GM23338 (cell line): ENCODE measurements around the gene GRK5. TPM values are rescaled to one million over a fixed set of nuclear protein-coding genes. Genes with fewer than 3 reads are reported as not detected.

Experiments
- ATAC-seq: fragments of 200-7000 bp; cut with Tn5 transposase; 3 replicates; pipeline ENCODE4 v1.9.1; 2020
- DNase-seq: peaks from one replicate; pipeline ENCODE4 v3.0.0-alpha.2; 2015; ENCODE audit warnings: low spot score
- H2AFZ ChIP-seq: fragments of 200-600 bp; sonication (generic); 2 replicates; pipeline ENCODE4 v1.8.0; 2016; ENCODE audit warnings: antibody characterized with exemption, mild to moderate bottlenecking, moderate library complexity
- H3F3A ChIP-seq: fragments of 200-600 bp; sonication (generic); replicated peaks from 2 replicates; pipeline ENCODE4 v1.8.0; 2017; ENCODE audit warnings: antibody characterized with exemption, mixed run types, low read depth
- H3K27ac ChIP-seq: fragments of 200-600 bp; sonication (generic); 2 replicates; pipeline ENCODE4 v1.6.1; 2016; ENCODE audit warnings: low read depth
- H3K27me3 ChIP-seq: fragments of 200-600 bp; sonication (generic); 2 replicates; pipeline ENCODE4 v1.8.0; 2016; ENCODE audit warnings: mild to moderate bottlenecking, mixed run types, moderate library complexity; ENCODE audit not compliant: insufficient read depth
- H3K36me3 ChIP-seq: fragments of 200-600 bp; sonication (generic); 2 replicates; pipeline ENCODE4 v1.8.0; 2016; ENCODE audit warnings: mild to moderate bottlenecking; ENCODE audit not compliant: insufficient read depth
- H3K4me1 ChIP-seq: fragments of 200-600 bp; sonication (generic); 2 replicates; pipeline ENCODE4 v1.8.0; 2016; ENCODE audit warnings: mild to moderate bottlenecking, moderate library complexity; ENCODE audit not compliant: insufficient read depth
- H3K4me2 ChIP-seq: fragments of 200-600 bp; sonication (generic); 2 replicates; pipeline ENCODE4 v1.7.1; 2017; ENCODE audit warnings: mixed run types
- H3K4me3 ChIP-seq: fragments of 200-600 bp; sonication (generic); 2 replicates; pipeline ENCODE4 v1.6.1; 2016; ENCODE audit warnings: mixed run types
- H3K79me2 ChIP-seq: fragments of 200-600 bp; sonication (generic); replicated peaks from 2 replicates; pipeline ENCODE4 v1.8.0; 2017; ENCODE audit warnings: mild to moderate bottlenecking; ENCODE audit not compliant: insufficient read depth
- H3K9me2 ChIP-seq: fragments of 200-600 bp; sonication (generic); 2 replicates; pipeline ENCODE4 v1.8.0; 2017; ENCODE audit not compliant: insufficient read depth
- H4K20me1 ChIP-seq: fragments of 200-600 bp; sonication (generic); replicated peaks from 2 replicates; pipeline ENCODE4 v1.8.0; 2017; ENCODE audit warnings: mild to moderate bottlenecking; ENCODE audit not compliant: insufficient read depth
- H3K27ac Mint-ChIP-seq: 2 replicates; pipeline ENCODE4 v1.8.0; 2020; ENCODE audit warnings: inconsistent platforms, mild to moderate bottlenecking, moderate library complexity, mixed read lengths
- H3K27me3 Mint-ChIP-seq: 3 replicates; pipeline ENCODE4 v1.8.0; 2022; ENCODE audit warnings: low read depth, mild to moderate bottlenecking, moderate library complexity, mixed read lengths, inconsistent platforms; ENCODE audit not compliant: insufficient read depth, poor library complexity
- H3K36me3 Mint-ChIP-seq: 3 replicates; pipeline ENCODE4 v1.8.0; 2021; ENCODE audit warnings: low read depth, mild to moderate bottlenecking, inconsistent platforms, moderate library complexity, mixed read lengths
- H3K4me1 Mint-ChIP-seq: 3 replicates; pipeline ENCODE4 v1.8.0; 2020; ENCODE audit warnings: mild to moderate bottlenecking, inconsistent platforms, mixed read lengths
- H3K4me3 Mint-ChIP-seq: 3 replicates; pipeline ENCODE4 v1.8.0; 2021; ENCODE audit warnings: moderate library complexity, mild to moderate bottlenecking, inconsistent platforms, mixed read lengths
- H3K9me3 Mint-ChIP-seq: 3 replicates; pipeline ENCODE4 v1.8.0; 2020; ENCODE audit warnings: moderate library complexity, mild to moderate bottlenecking, inconsistent platforms, mixed read lengths
- CREB1 ChIP-seq: fragments of 250-450 bp; sonication (Bioruptor Pico); IDR thresholded peaks from 2 replicates; pipeline ENCODE4 v1.5.0; 2020; ENCODE audit warnings: low read depth, mild to moderate bottlenecking, moderate library complexity
- EZH2 ChIP-seq: fragments of 200-600 bp; sonication (generic); IDR thresholded peaks from one replicate; pipeline ENCODE4 v1.8.0; 2017; ENCODE audit warnings: antibody characterized with exemption, mild to moderate bottlenecking, low read depth; ENCODE audit not compliant: unreplicated experiment
- EZH2phosphoT487 ChIP-seq: fragments of 200-600 bp; sonication (generic); IDR thresholded peaks from one replicate; pipeline ENCODE4 v1.8.1; 2018; ENCODE audit warnings: antibody characterized with exemption; ENCODE audit not compliant: unreplicated experiment
- JUNB ChIP-seq: IDR thresholded peaks from one replicate; pipeline ENCODE4 v1.6.1; 2016; ENCODE audit warnings: antibody characterized with exemption; ENCODE audit not compliant: unreplicated experiment
- NANOG ChIP-seq: IDR thresholded peaks from 2 replicates; pipeline ENCODE4 v1.6.1; 2016; ENCODE audit warnings: antibody characterized with exemption, borderline replicate concordance
- ZNF331 ChIP-seq: fragments of 250-450 bp; sonication (Bioruptor Pico); IDR thresholded peaks from 2 replicates; pipeline ENCODE4 v1.5.0; 2020; ENCODE audit warnings: low read depth, mild to moderate bottlenecking, moderate library complexity
- polyA plus RNA-seq: library from polyadenylated mRNA; unstranded; fragments of >200 nt; fragmentation: Nextera tagmentation; extraction: Ambion mirVana; gene quantifications from 2 replicates; pipeline ENCODE4 v1.2.1, GENCODE V29; 2016
- total RNA-seq: library from RNA; depleted of rRNA; stranded (reverse); fragments of >200 nt; shearing (Covaris generic); gene quantifications from 2 replicates; pipeline ENCODE4 v1.2.3, GENCODE V29; 2014
- TF ChIP-seq, protein P1 (sequence below): IDR thresholded peaks from one replicate; pipeline ENCODE4 v1.6.1; 2018; ENCODE audit warnings: antibody characterized with exemption; ENCODE audit not compliant: unreplicated experiment
- TF ChIP-seq, protein P2 (sequence below), 2 experiments: fragments of 200-600 bp in 1 of 2; sonication (generic) in 1 of 2; conservative IDR thresholded peaks; 2 replicates each; pipeline versions ENCODE4 v1.5.1 to v1.6.1; 2016 to 2017; ENCODE audit warnings: antibody characterized with exemption in 2 of 2, low read depth in 2 of 2, mild to moderate bottlenecking in 2 of 2, moderate library complexity in 1 of 2

GRK5 gene
- total and polyA plus RNA-seq, 2 experiments from 2014 or later = 0.53 to 2.0 TPM

- Mint-ChIP-seq H3K4me1 (no peaks in the 10 kb centered on the region), H3K27me3 (peaks cover 8% of the 10 kb centered on the region), H3K27ac (no peak overlapping the region), H3K9me3 (no peaks in the 10 kb centered on the region), H3K36me3 (no peaks in the 10 kb centered on the region), H3K4me3 (no peak overlapping the region)
- no peaks in the 10 kb centered on the region for H3K9me2 ChIP-seq
- DNase-seq = no peak
- no peak for ATAC-seq
- TF ChIP-seq, protein P1, sequence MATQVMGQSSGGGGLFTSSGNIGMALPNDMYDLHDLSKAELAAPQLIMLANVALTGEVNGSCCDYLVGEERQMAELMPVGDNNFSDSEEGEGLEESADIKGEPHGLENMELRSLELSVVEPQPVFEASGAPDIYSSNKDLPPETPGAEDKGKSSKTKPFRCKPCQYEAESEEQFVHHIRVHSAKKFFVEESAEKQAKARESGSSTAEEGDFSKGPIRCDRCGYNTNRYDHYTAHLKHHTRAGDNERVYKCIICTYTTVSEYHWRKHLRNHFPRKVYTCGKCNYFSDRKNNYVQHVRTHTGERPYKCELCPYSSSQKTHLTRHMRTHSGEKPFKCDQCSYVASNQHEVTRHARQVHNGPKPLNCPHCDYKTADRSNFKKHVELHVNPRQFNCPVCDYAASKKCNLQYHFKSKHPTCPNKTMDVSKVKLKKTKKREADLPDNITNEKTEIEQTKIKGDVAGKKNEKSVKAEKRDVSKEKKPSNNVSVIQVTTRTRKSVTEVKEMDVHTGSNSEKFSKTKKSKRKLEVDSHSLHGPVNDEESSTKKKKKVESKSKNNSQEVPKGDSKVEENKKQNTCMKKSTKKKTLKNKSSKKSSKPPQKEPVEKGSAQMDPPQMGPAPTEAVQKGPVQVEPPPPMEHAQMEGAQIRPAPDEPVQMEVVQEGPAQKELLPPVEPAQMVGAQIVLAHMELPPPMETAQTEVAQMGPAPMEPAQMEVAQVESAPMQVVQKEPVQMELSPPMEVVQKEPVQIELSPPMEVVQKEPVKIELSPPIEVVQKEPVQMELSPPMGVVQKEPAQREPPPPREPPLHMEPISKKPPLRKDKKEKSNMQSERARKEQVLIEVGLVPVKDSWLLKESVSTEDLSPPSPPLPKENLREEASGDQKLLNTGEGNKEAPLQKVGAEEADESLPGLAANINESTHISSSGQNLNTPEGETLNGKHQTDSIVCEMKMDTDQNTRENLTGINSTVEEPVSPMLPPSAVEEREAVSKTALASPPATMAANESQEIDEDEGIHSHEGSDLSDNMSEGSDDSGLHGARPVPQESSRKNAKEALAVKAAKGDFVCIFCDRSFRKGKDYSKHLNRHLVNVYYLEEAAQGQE = no peak
- no peak for TF ChIP-seq EZH2phosphoT487
- TF ChIP-seq, protein P2, sequence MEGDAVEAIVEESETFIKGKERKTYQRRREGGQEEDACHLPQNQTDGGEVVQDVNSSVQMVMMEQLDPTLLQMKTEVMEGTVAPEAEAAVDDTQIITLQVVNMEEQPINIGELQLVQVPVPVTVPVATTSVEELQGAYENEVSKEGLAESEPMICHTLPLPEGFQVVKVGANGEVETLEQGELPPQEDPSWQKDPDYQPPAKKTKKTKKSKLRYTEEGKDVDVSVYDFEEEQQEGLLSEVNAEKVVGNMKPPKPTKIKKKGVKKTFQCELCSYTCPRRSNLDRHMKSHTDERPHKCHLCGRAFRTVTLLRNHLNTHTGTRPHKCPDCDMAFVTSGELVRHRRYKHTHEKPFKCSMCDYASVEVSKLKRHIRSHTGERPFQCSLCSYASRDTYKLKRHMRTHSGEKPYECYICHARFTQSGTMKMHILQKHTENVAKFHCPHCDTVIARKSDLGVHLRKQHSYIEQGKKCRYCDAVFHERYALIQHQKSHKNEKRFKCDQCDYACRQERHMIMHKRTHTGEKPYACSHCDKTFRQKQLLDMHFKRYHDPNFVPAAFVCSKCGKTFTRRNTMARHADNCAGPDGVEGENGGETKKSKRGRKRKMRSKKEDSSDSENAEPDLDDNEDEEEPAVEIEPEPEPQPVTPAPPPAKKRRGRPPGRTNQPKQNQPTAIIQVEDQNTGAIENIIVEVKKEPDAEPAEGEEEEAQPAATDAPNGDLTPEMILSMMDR (conservative IDR thresholded peaks at IDR 0.05; ENCODE audit: low read depth in 2 of 2) = no peak
- no peak for TF ChIP-seq JUNB
- TF ChIP-seq ZNF331 (CRISPR knock-in tag) = no peak
- TF ChIP-seq EZH2 = no peak
- no peak for TF ChIP-seq CREB1 (CRISPR knock-in tag)
- TF ChIP-seq NANOG = no peak
- H3K79me2 ChIP-seq = no peaks in the 10 kb centered on the region
- H3K4me1 ChIP-seq = no peaks in the 10 kb centered on the region
- H3K27me3 ChIP-seq = no peaks in the 10 kb centered on the region
- no peaks in the 10 kb centered on the region for H3F3A ChIP-seq
- H4K20me1 ChIP-seq = no peaks in the 10 kb centered on the region
- no peak overlapping the region for H3K27ac ChIP-seq
- no peaks in the 10 kb centered on the region for H3K36me3 ChIP-seq
- no peak overlapping the region for H3K4me3 ChIP-seq
- H3K4me2 ChIP-seq = no peak overlapping the region
- no peak overlapping the region for H2AFZ ChIP-seq
Observed at GRCh38 chr10:119399466-119399865, 192.1 kb downstream of the GRK5 start.

- Histone ChIP-seq H3K4me2 (no peak overlapping the region), H3K4me1 (no peaks in the 10 kb centered on the region), H3K4me3 (no peak overlapping the region), H3K36me3 (no peaks in the 10 kb centered on the region), H3K27ac (no peak overlapping the region), H3F3A (no peaks in the 10 kb centered on the region), H3K9me2 (no peaks in the 10 kb centered on the region), H3K27me3 (no peaks in the 10 kb centered on the region), H4K20me1 (no peaks in the 10 kb centered on the region), H3K79me2 (no peaks in the 10 kb centered on the region), H2AFZ (no peak overlapping the region)
- Mint-ChIP-seq H3K27me3 (peaks cover 5% of the 10 kb centered on the region), H3K9me3 (no peaks in the 10 kb centered on the region), H3K4me3 (no peak overlapping the region), H3K36me3 (no peaks in the 10 kb centered on the region), H3K4me1 (peaks cover 9% of the 10 kb centered on the region; the same call in 2 of the 3 replicates), H3K27ac (no peak overlapping the region)
- ATAC-seq (no peak), DNase-seq (no peak)
- TF ChIP-seq EZH2phosphoT487 (no peak), CREB1 (CRISPR knock-in tag) (no peak)
- TF ChIP-seq, protein P2 (conservative IDR thresholded peaks at IDR 0.05; ENCODE audit: low read depth in 2 of 2) = no peak
Observed at GRCh38 chr10:119401671-119402395, 194.5 kb downstream of the GRK5 start.
